ENCODE measurements around the gene SEC61B.

The SEC61B gene

DNA sequence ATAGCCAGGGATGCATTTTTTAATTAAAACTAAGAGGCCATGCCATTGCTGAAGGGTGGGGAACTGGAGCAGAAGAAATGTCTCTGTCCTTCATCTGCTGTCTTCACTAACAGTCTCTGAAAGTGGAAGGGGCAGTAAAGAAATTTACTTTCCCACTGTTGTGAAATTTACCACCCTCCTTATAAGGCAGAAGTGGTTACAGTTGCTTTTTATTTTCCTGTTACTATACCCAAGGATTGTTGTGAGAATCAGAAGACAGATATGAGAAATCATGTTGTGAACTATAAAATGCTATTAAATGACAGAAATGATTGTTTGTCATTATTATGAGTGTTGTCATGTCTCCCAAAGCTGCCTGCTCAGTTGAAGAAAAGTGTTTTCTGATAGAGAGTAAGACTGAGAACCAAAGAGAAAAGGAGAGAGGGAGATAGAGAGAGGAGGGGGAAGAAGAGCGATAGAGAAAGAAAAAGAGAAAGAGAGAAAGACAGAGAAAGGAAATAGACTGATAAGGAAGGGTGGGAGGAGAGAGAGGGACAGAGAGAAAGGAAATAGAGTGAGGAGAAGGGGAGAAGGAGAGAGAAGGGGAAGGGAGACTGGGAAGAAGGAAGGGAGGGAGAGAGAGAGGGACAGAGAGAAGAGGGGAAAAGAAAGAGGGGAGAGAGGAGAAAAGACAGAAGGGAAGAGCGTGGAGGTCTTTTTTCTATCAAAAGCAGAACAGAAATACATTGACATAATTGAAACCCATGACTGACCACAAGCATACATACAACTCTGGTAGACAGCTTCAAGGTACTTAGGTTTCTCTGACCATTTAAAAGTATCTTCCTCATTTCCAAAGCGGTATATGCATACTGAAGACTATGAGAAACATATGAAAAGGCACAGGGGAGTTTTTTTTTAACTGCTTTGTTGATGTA, 22.5 kb downstream of the SEC61B start:
- Histone ChIP-seq H3K4me3 (replicated peaks; ENCODE audit: insufficient read depth, low read length) (no peak overlapping the region), H3K27me3 (ENCODE audit: insufficient read depth, poor library complexity, severe bottlenecking) (no peaks in the 10 kb centered on the region), H3K27ac (replicated peaks) (peak overlapping the region; percentile 56)
- TF ChIP-seq, protein P1, sequence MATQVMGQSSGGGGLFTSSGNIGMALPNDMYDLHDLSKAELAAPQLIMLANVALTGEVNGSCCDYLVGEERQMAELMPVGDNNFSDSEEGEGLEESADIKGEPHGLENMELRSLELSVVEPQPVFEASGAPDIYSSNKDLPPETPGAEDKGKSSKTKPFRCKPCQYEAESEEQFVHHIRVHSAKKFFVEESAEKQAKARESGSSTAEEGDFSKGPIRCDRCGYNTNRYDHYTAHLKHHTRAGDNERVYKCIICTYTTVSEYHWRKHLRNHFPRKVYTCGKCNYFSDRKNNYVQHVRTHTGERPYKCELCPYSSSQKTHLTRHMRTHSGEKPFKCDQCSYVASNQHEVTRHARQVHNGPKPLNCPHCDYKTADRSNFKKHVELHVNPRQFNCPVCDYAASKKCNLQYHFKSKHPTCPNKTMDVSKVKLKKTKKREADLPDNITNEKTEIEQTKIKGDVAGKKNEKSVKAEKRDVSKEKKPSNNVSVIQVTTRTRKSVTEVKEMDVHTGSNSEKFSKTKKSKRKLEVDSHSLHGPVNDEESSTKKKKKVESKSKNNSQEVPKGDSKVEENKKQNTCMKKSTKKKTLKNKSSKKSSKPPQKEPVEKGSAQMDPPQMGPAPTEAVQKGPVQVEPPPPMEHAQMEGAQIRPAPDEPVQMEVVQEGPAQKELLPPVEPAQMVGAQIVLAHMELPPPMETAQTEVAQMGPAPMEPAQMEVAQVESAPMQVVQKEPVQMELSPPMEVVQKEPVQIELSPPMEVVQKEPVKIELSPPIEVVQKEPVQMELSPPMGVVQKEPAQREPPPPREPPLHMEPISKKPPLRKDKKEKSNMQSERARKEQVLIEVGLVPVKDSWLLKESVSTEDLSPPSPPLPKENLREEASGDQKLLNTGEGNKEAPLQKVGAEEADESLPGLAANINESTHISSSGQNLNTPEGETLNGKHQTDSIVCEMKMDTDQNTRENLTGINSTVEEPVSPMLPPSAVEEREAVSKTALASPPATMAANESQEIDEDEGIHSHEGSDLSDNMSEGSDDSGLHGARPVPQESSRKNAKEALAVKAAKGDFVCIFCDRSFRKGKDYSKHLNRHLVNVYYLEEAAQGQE (IDR thresholded peaks at IDR 0.05; ENCODE audit: insufficient replicate concordance, low read depth): no peak
- TF ChIP-seq POLR2AphosphoS5 (IDR thresholded peaks at IDR 0.05; ENCODE audit: low read depth): no peak
- TF ChIP-seq SPI1 (IDR thresholded peaks at IDR 0.05; ENCODE audit: borderline replicate concordance, low read depth): peak; percentile 3; the same call in 1 of the 2 replicates
- no peak for DNase-seq (ENCODE audit: low read depth in 1 of 2, low spot score in 1 of 2)

DNA sequence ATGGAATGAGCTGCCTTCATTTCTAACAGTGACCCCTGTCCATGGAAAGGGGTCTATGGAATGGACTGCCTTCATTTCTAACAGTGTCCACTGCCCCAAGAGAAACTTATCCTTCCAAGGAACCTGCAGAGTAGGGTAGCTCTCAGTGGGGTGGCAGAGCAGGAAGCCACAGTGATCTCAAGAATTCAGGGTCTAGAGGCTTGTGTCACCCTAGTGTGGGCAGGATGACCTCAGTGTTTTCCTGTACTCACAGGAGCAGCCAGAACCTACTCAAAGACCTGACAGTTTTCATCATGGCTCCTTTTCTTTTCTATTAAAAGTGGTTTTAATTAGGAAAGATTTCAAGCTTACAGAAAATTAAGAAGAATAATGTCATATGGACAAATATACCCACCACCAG, 27.5 kb downstream of the SEC61B start:
- Histone ChIP-seq H3K27me3 (ENCODE audit: insufficient read depth, poor library complexity, severe bottlenecking) (no peaks in the 10 kb centered on the region), H3K27ac (replicated peaks) (no peak overlapping the region), H3K4me3 (replicated peaks; ENCODE audit: insufficient read depth, low read length) (no peak overlapping the region)
- no peak for TF ChIP-seq POLR2AphosphoS5 (IDR thresholded peaks at IDR 0.05; ENCODE audit: low read depth)
- TF ChIP-seq, protein P2, sequence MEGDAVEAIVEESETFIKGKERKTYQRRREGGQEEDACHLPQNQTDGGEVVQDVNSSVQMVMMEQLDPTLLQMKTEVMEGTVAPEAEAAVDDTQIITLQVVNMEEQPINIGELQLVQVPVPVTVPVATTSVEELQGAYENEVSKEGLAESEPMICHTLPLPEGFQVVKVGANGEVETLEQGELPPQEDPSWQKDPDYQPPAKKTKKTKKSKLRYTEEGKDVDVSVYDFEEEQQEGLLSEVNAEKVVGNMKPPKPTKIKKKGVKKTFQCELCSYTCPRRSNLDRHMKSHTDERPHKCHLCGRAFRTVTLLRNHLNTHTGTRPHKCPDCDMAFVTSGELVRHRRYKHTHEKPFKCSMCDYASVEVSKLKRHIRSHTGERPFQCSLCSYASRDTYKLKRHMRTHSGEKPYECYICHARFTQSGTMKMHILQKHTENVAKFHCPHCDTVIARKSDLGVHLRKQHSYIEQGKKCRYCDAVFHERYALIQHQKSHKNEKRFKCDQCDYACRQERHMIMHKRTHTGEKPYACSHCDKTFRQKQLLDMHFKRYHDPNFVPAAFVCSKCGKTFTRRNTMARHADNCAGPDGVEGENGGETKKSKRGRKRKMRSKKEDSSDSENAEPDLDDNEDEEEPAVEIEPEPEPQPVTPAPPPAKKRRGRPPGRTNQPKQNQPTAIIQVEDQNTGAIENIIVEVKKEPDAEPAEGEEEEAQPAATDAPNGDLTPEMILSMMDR (IDR thresholded peaks at IDR 0.05; ENCODE audit: insufficient read depth, low read length): no peak
- TF ChIP-seq GABPA (IDR thresholded peaks at IDR 0.05; ENCODE audit: low read depth): no peak
- no peak for TF ChIP-seq SPI1 (IDR thresholded peaks at IDR 0.05; ENCODE audit: borderline replicate concordance, low read depth)
- TF ChIP-seq, protein P1 (IDR thresholded peaks at IDR 0.05; ENCODE audit: insufficient replicate concordance, low read depth): no peak
- no peak for DNase-seq (ENCODE audit: low read depth in 1 of 2, low spot score in 1 of 2)

DNA sequence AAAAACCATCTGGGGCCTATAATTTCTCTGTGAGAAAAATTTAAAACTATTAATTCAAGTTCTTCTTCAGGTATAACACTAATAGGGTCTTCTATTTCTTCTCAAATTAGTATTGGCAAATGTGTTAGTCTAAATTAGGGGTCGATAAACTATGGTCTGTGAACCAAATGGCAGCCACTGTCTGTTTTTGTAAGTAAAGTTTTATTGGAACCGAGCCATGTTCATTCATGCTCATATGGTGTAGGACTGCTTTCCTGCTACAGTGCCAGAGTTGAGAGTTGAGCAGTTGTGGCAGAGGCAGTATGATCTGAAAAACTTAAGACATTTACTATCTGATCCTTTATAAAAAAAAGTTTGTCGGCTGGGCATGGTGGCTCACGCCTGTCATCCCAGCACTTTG, 29.1 kb downstream of the SEC61B start:
- H3K4me3 ChIP-seq (replicated peaks; ENCODE audit: insufficient read depth, low read length): no peak overlapping the region
- no peak for DNase-seq (ENCODE audit: low read depth in 1 of 2, low spot score in 1 of 2)
- TF ChIP-seq, protein P1 (IDR thresholded peaks at IDR 0.05; ENCODE audit: insufficient replicate concordance, low read depth): no peak
- TF ChIP-seq POLR2AphosphoS5 (IDR thresholded peaks at IDR 0.05; ENCODE audit: low read depth) (no peak), SPI1 (IDR thresholded peaks at IDR 0.05; ENCODE audit: borderline replicate concordance, low read depth) (no peak), GABPA (IDR thresholded peaks at IDR 0.05; ENCODE audit: low read depth) (no peak)
- TF ChIP-seq, protein P2 (IDR thresholded peaks at IDR 0.05; ENCODE audit: insufficient read depth, low read length): no peak
- H3K27ac ChIP-seq (replicated peaks): no peak overlapping the region
- H3K27me3 ChIP-seq (ENCODE audit: insufficient read depth, poor library complexity, severe bottlenecking): no peaks in the 10 kb centered on the region
